Vagina (tissue), 2 donors: Measurements from ENCODE around the gene SF3B6. TPM values are rescaled to one million over a fixed set of nuclear protein-coding genes. Genes with fewer than 3 reads are reported as not detected.
"Not testable (repeated sequence)": the region's sequence is repeated elsewhere in the genome, so short reads cannot be mapped to it uniquely, and the experiment has no call there.

ENCODE experiments used
- DNase-seq, 2 donors: peaks; one replicate each; pipeline ENCODE4 v3.0.0-alpha.2; 2017; ENCODE audit errors: extremely low spot score in 2 of 2
- H3K27ac ChIP-seq: fragments of 200-600 bp; sonication (generic); one replicate; pipeline ENCODE4 v1.5.1; 2019
- H3K27me3 ChIP-seq: fragments of 200-600 bp; sonication (generic); one replicate; pipeline ENCODE4 v1.5.1; 2019
- H3K36me3 ChIP-seq, 2 donors: fragments of 200-600 bp; sonication (generic); one replicate each; pipeline ENCODE4 v1.5.1; 2017 to 2019
- H3K4me1 ChIP-seq: fragments of 200-600 bp; sonication (generic); one replicate; pipeline ENCODE4 v1.5.1; 2019
- H3K4me3 ChIP-seq, 2 donors: fragments of 200-600 bp; sonication (generic); 1 replicate in 1 of 2; 2 replicates in 1 of 2; pipeline ENCODE4 v1.5.1; 2016 to 2019
- H3K9me3 ChIP-seq: fragments of 200-600 bp; sonication (generic); one replicate; pipeline ENCODE4 v1.5.1; 2019
- POLR2A ChIP-seq, 2 donors: fragments of 450-650 bp; IDR thresholded peaks; one replicate each; pipeline ENCODE4 v1.6.1; 2017; ENCODE audit warnings: antibody characterized with exemption in 2 of 2, mild to moderate bottlenecking in 2 of 2, moderate library complexity in 2 of 2
- POLR2AphosphoS5 ChIP-seq, 2 donors: sonication (generic); formaldehyde crosslinking; IDR thresholded peaks; one replicate each; pipeline ENCODE4 v1.9.0; 2017; ENCODE audit warnings: antibody characterized with exemption in 2 of 2, mild to moderate bottlenecking in 2 of 2, low read depth in 1 of 2; ENCODE audit not compliant: insufficient read depth in 1 of 2
- intact Hi-C: fragments of 100-400 bp; cut with DNase I; formaldehyde crosslinking; loops from one replicate; pipeline ENCODE4 v1.15.1; 2023
- total RNA-seq: library from RNA; depleted of rRNA; stranded (reverse); fragments of >200 nt; gene quantifications from one replicate; pipeline ENCODE4 v1.2.3, GENCODE V29; 2016
- TF ChIP-seq, protein P1 (sequence below), 3 experiments: fragments of 450-650 bp in 2 of 3; fragments of 200-600 bp in 1 of 3; sonication (generic) in 1 of 3; IDR thresholded peaks; one replicate each; pipeline ENCODE4 v1.5.1; 2017 to 2019; ENCODE audit warnings: antibody characterized with exemption in 3 of 3, mild to moderate bottlenecking in 2 of 3, moderate library complexity in 2 of 3

The SF3B6 gene
- total RNA-seq, 1 donor from 2014 or later, result 82.3 TPM

DNA sequence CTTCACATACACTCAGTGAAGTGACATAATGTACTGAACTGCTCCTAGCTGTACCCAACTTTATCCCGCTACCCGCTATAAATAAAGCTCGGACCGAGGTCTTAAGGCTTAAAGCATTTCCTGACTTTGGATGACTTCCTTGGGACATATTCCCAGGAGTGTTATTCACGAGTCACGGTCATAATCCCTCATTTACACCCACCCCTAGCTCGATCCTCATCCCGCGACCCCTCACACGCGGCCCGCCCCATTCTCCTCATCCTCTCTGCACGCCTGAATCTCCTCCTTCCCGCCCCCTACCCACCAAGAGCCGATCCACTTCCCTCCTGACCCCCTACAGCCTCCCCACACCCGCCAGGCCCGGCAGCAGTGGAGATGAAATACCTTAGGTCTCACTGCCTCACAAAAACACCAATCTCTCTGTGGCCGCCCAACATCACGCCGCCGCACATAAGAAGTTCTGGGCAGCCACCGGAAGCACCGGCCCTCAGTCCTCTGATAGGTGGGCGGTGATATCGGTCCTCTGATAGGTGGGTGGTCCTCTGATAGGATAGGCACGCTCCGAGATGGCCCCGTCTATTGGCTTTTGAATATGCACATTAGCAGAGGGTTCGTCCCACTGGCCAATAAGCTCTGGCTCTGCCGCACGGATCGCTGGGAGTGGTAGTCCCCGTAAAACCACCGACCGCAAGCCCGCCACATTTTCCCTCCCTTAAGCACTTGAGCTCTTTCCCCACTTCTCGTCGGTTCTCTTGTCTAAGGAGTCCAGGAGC is 29.0 kb downstream of the SF3B6 start, which contains the start of gene WDCP:
WDCP (minus strand) TSS at position 462 of the 773 bp plus-strand sequence. CDS start 7,897 bp downstream, outside the sequence.
- Histone ChIP-seq H3K4me3 (peak within 1 kb of the TSS; percentile 58 to 89), H3K36me3 (no peaks in the 10 kb centered on the region), H3K27me3 (no peaks in the 10 kb centered on the region), H3K4me1 (peaks cover 35% of the 10 kb centered on the region), H3K9me3 (no peaks in the 10 kb centered on the region), H3K27ac (peak within 1 kb of the TSS; percentile 42)
- intact Hi-C loops, result loop anchor here (10.0 kb wide), 1 partner anchor 122 kb away; the partner anchor contains the start of gene ATAD2B
- TF ChIP-seq POLR2A (IDR thresholded peaks at IDR 0.05) (peak; percentile 33 to 48), POLR2AphosphoS5 (IDR thresholded peaks at IDR 0.05; ENCODE audit: insufficient read depth in 1 of 2, low read depth in 1 of 2) (peak; percentile 82 to 95)
- TF ChIP-seq, protein P1, sequence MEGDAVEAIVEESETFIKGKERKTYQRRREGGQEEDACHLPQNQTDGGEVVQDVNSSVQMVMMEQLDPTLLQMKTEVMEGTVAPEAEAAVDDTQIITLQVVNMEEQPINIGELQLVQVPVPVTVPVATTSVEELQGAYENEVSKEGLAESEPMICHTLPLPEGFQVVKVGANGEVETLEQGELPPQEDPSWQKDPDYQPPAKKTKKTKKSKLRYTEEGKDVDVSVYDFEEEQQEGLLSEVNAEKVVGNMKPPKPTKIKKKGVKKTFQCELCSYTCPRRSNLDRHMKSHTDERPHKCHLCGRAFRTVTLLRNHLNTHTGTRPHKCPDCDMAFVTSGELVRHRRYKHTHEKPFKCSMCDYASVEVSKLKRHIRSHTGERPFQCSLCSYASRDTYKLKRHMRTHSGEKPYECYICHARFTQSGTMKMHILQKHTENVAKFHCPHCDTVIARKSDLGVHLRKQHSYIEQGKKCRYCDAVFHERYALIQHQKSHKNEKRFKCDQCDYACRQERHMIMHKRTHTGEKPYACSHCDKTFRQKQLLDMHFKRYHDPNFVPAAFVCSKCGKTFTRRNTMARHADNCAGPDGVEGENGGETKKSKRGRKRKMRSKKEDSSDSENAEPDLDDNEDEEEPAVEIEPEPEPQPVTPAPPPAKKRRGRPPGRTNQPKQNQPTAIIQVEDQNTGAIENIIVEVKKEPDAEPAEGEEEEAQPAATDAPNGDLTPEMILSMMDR (IDR thresholded peaks at IDR 0.05), result no peak
- DNase-seq, result peak in 1 of 2 donors; percentile 99

DNA sequence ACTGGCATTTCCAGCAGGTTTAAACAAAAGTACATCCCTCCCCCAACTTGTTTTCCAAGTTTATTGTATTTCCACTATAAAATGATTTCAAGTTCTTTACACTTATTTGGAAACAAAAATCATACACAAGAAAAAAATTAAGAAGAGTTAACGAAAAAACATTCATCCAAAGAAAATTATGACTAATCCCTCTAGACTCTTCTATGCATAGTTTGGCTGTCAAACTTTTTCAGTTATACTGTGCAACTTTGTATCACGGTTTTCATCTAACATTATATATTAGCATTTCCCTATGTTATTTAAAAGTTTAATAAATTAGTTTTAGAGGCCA is 29.6 kb downstream of the SF3B6 start:
- Histone ChIP-seq H3K4me1 (peaks cover 35% of the 10 kb centered on the region), H3K4me3 (peak overlapping the region; percentile 58 to 89), H3K36me3 (no peaks in the 10 kb centered on the region), H3K27me3 (no peaks in the 10 kb centered on the region), H3K9me3 (no peaks in the 10 kb centered on the region), H3K27ac (peak overlapping the region; percentile 42)
- TF ChIP-seq POLR2A (IDR thresholded peaks at IDR 0.05), result no peak
- TF ChIP-seq, protein P1 (IDR thresholded peaks at IDR 0.05), result no peak
- DNase-seq, result no peak
- intact Hi-C loops, result loop anchor here (10.0 kb wide), 1 partner anchor 122 kb away; the partner anchor contains the start of gene ATAD2B

DNA sequence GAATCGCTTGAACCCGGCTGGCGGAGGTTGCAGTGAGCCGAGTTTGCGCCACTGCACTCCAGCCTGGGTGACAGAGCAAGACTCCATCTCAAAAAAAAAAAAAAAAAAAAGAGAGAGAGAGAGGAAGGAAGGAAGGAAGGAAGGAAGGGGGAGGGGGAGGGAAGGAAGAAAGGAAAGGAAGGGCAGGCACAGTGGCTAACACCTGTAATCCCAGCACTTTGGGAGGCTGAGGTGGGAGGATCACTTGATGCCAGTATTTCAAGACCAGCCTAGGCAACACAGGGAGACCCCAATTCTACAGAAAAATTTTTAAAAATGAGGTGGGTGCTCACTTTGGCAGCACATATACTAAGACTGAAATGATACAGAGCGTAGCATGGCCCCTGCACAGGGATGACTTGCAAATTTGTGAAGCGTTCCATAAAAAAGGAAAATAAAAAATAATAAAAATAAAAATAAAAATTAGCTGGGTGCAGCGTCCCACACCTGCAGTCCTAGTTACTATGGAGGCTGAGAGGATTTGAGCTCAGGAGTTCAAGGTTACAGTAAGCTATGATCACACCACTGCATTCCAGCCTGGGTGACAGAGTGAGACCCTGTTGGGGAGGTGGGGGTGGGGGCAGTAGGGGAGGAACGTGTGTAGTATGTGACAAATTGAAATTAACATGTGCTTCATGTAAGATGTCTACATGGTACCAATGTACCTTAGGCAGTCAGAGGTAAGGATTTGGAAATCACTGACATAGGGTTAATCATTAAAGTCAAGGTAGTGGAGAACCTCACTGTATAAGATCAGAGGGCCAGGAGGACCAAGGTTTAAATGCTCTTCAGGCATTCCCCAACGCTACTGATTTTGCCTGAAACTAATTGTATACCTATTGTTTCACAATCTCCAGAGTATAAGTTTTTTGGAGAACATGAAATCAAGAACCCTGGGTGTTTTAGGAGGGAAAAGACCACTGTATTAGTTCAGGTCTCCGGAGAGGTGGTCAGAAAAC is 30.3 kb downstream of the SF3B6 start:
- Histone ChIP-seq H3K36me3 (no peaks in the 10 kb centered on the region), H3K27me3 (no peaks in the 10 kb centered on the region), H3K9me3 (no peaks in the 10 kb centered on the region), H3K4me1 (peaks cover 35% of the 10 kb centered on the region), H3K4me3 (peak overlapping the region; percentile 58 to 89), H3K27ac (no peak overlapping the region)
- TF ChIP-seq, protein P1 (IDR thresholded peaks at IDR 0.05), result no peak
- TF ChIP-seq POLR2AphosphoS5 (IDR thresholded peaks at IDR 0.05; ENCODE audit: insufficient read depth in 1 of 2, low read depth in 1 of 2) (no peak), POLR2A (IDR thresholded peaks at IDR 0.05) (no peak)
- intact Hi-C loops, result loop anchor here (10.0 kb wide), 1 partner anchor 121 kb away; the partner anchor contains the start of gene ATAD2B
- DNase-seq, result no peak

DNA sequence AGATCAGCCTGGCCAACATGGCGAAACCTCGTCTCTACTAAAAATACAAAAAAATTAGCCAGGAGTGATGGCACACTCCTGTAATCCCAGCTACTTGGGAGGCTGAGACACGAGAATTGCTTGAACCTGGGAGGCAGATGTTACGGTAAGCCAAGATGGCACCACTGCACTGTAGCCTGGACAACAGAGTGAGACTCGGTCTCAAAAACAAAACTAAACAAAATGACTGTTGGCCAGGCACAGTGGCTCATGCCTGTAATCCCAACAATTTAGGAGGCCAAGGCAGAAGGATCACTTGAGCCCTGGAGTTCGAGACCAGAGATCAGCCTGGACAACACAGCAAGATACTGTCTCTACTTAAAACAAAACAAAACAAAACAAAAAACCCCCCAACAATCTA is 33.0 kb downstream of the SF3B6 start:
- H3K27ac ChIP-seq, H3K36me3 ChIP-seq, DNase-seq, H3K9me3 ChIP-seq, H3K27me3 ChIP-seq, H3K4me3 ChIP-seq: not testable (repeated sequence)
- peaks cover 15% of the 10 kb centered on the region for H3K4me1 ChIP-seq
- intact Hi-C loops, result loop anchor here (10.0 kb wide), 1 partner anchor 118 kb away; the partner anchor contains the start of gene ATAD2B

DNA sequence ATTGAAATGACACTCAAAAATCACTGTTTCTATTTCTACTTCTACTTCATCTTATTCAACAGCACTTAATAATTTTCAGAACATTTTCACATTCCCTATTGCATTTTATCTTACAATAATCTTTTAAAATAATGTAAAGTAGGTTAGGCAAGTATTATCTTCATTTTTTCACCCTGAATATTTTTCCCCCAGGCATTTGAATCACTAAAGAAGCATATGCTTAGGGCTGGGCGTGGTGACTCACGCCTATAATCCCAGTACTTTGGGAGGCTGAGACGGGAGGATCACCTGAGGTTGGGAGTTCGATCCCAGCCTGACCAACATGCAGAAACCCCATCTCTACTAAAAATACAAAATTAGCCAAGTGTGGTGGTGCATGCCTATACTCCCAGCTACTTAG is 35.6 kb downstream of the SF3B6 start:
- Histone ChIP-seq H3K36me3 (peaks cover 0 to 9% of the 10 kb centered on the region in 2 donors), H3K4me1 (peaks cover 8% of the 10 kb centered on the region), H3K27me3 (no peaks in the 10 kb centered on the region), H3K4me3 (no peak overlapping the region), H3K9me3 (no peaks in the 10 kb centered on the region), H3K27ac (no peak overlapping the region)
- intact Hi-C loops, result loop anchor here (10.0 kb wide), 1 partner anchor 116 kb away; the partner anchor contains the start of gene ATAD2B
- TF ChIP-seq POLR2A (IDR thresholded peaks at IDR 0.05) (no peak), POLR2AphosphoS5 (IDR thresholded peaks at IDR 0.05; ENCODE audit: insufficient read depth in 1 of 2, low read depth in 1 of 2) (no peak)
- TF ChIP-seq, protein P1 (IDR thresholded peaks at IDR 0.05), result no peak
- no peak for DNase-seq
